Right cardiac atrium (tissue), 5 donors: ENCODE results near the gene CLDN24. TPM values are rescaled to one million over a fixed set of nuclear protein-coding genes. Genes with fewer than 3 reads are reported as not detected.

Experiments used
- ATAC-seq, 2 donors: fragments of 200-7000 bp; cut with Tn5 transposase; one replicate each; pipeline versions ENCODE4 v1.8.0 to v1.9.1; 2020; ENCODE audit warnings: moderate library complexity in 2 of 2, mild to moderate bottlenecking in 1 of 2
- DNase-seq, 3 donors: peaks; one replicate each; pipeline ENCODE4 v3.0.0-alpha.2; 2020
- H3K27ac ChIP-seq: one replicate; pipeline ENCODE4 v1.5.1; 2013; ENCODE audit warnings: mild to moderate bottlenecking, low read length, control low read depth, moderate library complexity
- H3K27me3 ChIP-seq: one replicate; pipeline ENCODE4 v1.6.1; 2013; ENCODE audit not compliant: control insufficient read depth, insufficient read depth
- H3K4me1 ChIP-seq: one replicate; pipeline ENCODE4 v1.6.1; 2013; ENCODE audit warnings: low read length; ENCODE audit not compliant: control insufficient read depth, insufficient read depth
- H3K4me3 ChIP-seq: one replicate; pipeline ENCODE4 v1.5.1; 2013; ENCODE audit warnings: low read length, control low read depth
- H3K9me3 ChIP-seq: one replicate; pipeline ENCODE4 v1.6.1; 2013; ENCODE audit warnings: low read length; ENCODE audit not compliant: control insufficient read depth
- WGBS: extraction: QIAGEN DNeasy Blood & Tissue Kit; methylation state at CpG from one replicate; pipeline ENCODE4 v1.1.7; 2013; 5-methylcytosine and 5-hydroxymethylcytosine counted together
- intact Hi-C, 4 donors: fragments of 100-400 bp; cut with DNase I; formaldehyde crosslinking; loops; one replicate each; pipeline versions ENCODE4 v1.11.0 to v1.14.0; 2022 to 2023
- polyA plus RNA-seq: library from polyadenylated mRNA; stranded (reverse); fragments of 200-250 nt; gene quantifications from one replicate; pipeline ENCODE4 v1.2.3, GENCODE V29; 2013
- total RNA-seq, 4 donors: library from RNA; stranded (reverse); fragmentation: NEBNext Ultra II Directional; extraction: Animal tissue kit (Norgen Biotek cat#: 25700); gene quantifications; one replicate each; pipeline ENCODE4 v1.2.1, GENCODE V29; 2021
- donor health status: healthy with polysubstance abuse.
- donor health status: DM: no; HTN: yes; CAD: no.
- donor health status: DM: no; HTN: no; CAD: no.
- donor health status: DM: no; HTN: yes; CAD: no; lungs with severe emphysema.
- donor health status: DM: yes; HTN: yes; CAD: no.

The CLDN24 gene
- total and polyA plus RNA-seq, 5 donors: not detected

DNA sequence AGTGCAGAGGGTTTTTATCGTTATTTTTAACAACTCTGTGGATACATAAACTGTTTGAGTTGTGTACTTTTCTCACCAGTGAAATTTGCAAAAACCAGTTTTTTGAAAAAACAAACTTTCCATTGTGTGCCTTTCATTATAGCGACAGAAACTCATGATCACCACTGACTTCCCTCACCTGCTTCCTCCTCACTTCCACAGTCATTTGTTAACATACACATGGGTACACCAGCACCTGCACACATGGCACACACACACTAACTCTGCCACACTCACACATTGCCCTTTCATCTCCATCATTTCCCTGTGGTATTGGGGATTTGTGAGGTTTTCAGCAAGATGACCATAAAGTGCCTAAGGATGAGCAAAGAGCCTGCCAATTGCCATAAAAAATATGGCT, 22.8 kb downstream of the CLDN24 start:
- Histone ChIP-seq H3K27ac (no peak overlapping the region), H3K9me3 (no peaks in the 10 kb centered on the region), H3K4me3 (no peak overlapping the region), H3K4me1 (peaks cover 4% of the 10 kb centered on the region), H3K27me3 (no peaks in the 10 kb centered on the region)
- DNase-seq (no peak), ATAC-seq (no peak)
- intact Hi-C loops: no loop called here
- WGBS: 79% methylated on average over 2 of the region's 2 CpGs

DNA sequence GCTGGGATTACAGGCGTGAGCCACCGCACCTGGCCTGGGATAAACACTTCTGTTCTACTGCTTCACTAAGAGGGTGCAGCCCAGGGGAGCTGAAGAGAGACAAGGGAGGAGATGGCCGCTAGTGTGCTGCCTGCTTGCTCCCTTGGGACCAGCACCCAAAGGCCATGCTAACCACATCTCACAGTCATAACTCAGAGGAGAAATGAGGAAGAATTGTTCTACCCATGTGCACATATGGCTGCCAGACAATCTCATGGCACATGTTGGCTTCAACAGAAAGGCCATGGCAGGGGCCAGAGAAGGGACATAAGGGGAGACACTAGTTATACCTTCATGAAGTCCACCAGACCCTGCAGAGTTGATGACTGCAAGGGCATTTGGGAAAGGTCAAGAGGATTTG, 24.6 kb downstream of the CLDN24 start:
- no peak for ATAC-seq
- no peak for DNase-seq
- H3K4me3 ChIP-seq: no peak overlapping the region
- H3K9me3 ChIP-seq: no peaks in the 10 kb centered on the region
- 99% methylated on average over 3 of the region's 3 CpGs for WGBS
- no peak overlapping the region for H3K27ac ChIP-seq
- H3K4me1 ChIP-seq: peaks cover 4% of the 10 kb centered on the region
- H3K27me3 ChIP-seq: no peaks in the 10 kb centered on the region
- intact Hi-C loops: no loop called here

DNA sequence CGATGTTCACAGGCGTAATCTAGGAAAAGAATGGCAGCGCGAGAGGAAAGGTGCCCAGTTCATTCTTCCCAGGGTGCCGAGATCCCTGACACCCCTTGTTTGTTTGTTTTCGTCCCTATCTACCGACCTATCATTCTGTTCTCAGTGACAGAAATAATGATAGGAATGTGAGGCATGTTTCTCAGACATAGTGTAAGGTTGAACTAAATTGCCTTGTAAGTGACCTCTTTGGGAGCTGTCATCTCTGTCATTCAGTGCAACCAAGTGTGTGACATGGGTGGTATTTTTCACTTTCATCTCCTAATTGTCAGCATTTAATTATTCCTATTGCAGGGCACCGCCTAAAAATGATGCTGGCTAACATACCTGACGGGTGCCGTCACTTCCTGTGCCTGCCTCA, 26.5 kb downstream of the CLDN24 start:
- H3K4me1 ChIP-seq: peaks cover 4% of the 10 kb centered on the region
- WGBS: 78% methylated on average over 10 of the region's 10 CpGs
- DNase-seq (no peak), ATAC-seq (no peak)
- H3K27ac ChIP-seq: no peak overlapping the region
- H3K4me3 ChIP-seq: no peak overlapping the region
- no peaks in the 10 kb centered on the region for H3K27me3 ChIP-seq
- no peaks in the 10 kb centered on the region for H3K9me3 ChIP-seq
- intact Hi-C loops: no loop called here

DNA sequence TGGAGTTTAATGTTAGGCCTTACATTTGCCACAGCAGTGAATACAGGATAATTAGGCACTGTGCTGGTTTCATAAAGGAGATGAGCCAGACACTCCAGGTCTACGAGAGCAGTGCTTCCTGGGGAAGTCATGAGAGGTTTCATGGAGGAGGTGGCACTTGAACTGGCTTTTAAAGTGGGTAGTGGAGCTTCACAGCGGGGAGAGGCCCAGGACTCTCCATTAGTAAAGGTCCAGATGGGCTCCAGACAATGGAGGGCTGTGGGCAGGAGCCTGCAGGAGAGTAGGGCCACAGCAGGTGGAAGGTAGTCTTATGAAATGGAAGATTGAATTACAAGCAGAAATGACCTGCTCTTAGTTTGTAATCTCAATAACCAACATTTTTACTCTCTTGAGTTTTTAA, 31.2 kb downstream of the CLDN24 start:
- H3K9me3 ChIP-seq: no peaks in the 10 kb centered on the region
- no peak overlapping the region for H3K4me3 ChIP-seq
- 99% methylated on average over 2 of the region's 2 CpGs for WGBS
- ATAC-seq (no peak), DNase-seq (no peak)
- H3K27me3 ChIP-seq: no peaks in the 10 kb centered on the region
- H3K4me1 ChIP-seq: no peaks in the 10 kb centered on the region
- no peak overlapping the region for H3K27ac ChIP-seq
- intact Hi-C loops: no loop called here

DNA sequence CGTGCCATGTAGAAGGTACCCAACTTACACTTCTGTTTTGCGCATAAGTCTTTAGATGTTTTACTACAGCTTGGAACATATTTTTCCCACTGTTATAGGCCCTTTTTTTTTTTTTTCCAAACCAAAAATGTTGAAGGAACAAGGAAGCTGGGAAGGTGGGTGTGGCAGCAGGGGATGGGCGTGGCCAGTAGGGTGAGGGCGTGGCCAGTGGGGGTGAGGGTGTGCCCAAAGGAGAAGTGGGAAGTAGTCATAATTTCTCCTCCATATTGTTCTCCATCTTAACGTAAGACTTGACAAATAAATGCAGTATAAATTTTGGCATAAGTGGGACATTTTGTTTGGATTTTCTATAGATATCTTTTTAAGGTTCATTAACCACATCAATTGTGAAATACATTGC, 32.5 kb downstream of the CLDN24 start:
- no peak for DNase-seq
- no peak for ATAC-seq
- Histone ChIP-seq H3K4me3 (no peak overlapping the region), H3K27me3 (no peaks in the 10 kb centered on the region), H3K9me3 (no peaks in the 10 kb centered on the region), H3K27ac (no peak overlapping the region), H3K4me1 (no peaks in the 10 kb centered on the region)
- intact Hi-C loops: no loop called here
- 95% methylated on average over 5 of the region's 5 CpGs for WGBS

DNA sequence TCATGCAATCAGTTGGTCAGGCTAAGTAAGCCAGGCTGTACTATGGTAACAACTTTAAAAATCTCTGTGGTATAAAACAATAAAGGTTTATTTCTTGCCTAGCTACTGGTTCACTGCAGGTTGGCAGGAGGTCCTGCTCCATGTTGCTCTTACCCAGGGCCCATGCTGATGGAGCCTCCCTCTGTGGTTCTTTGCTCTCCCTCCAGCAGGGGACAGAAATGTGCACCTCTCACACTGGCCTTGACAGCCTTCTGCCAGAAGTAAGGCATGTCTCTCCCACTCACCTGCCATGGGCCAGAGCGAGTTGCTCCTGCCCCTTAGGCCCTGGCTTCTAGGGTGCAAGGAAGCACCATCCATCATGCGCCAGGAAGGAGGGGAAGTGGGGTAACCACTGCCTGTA, 33.3 kb downstream of the CLDN24 start:
- H3K27ac ChIP-seq: no peak overlapping the region
- WGBS: 96% methylated on average over 2 of the region's 2 CpGs
- ATAC-seq (no peak), DNase-seq (no peak)
- no peaks in the 10 kb centered on the region for H3K9me3 ChIP-seq
- intact Hi-C loops: no loop called here
- H3K4me1 ChIP-seq: no peaks in the 10 kb centered on the region
- no peak overlapping the region for H3K4me3 ChIP-seq
- no peaks in the 10 kb centered on the region for H3K27me3 ChIP-seq

DNA sequence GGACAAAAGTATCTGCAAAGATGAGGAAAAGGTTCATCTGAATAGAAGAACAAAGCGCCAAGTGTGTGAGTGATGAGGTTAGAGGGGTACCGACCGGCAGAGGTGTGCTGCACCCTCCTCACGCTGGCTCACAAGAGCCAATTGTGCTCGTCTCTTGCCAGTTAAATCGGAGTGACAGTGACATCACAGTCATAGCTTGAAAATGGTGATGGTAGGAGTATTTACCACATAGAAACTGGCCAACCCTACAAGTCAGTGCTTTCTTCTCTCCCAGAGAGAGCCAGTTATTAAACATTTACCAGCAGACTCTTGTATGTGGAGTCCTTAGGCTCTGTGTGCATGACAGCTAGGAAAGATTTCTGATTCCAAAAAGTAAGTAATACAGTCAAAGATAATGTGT, 34.5 kb downstream of the CLDN24 start:
- Histone ChIP-seq H3K4me3 (no peak overlapping the region), H3K27ac (no peak overlapping the region), H3K9me3 (no peaks in the 10 kb centered on the region), H3K27me3 (no peaks in the 10 kb centered on the region), H3K4me1 (no peaks in the 10 kb centered on the region)
- WGBS: 95% methylated on average over 6 of the region's 6 CpGs
- ATAC-seq: no peak
- no peak for DNase-seq
- intact Hi-C loops: no loop called here

DNA sequence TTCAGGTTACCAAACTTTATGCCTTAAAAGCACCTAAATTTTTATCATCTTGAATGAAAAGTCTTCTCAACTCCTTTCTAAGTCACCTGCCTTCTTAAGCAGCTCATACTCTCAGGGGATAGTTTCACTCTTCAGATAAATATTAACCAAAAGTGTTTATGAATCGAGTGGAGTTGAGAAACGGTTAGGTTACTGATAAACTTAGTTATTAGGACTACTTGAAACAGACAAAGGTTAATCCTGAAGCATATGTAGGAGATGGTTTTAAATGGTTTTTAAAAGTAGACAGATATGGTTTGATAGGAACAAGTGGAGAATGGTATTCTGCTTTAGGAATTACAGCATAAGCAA, 34.9 kb downstream of the CLDN24 start:
- no peak for DNase-seq
- H3K27ac ChIP-seq: no peak overlapping the region
- WGBS: 91% methylated on average over 2 of the region's 2 CpGs
- no peaks in the 10 kb centered on the region for H3K27me3 ChIP-seq
- no peaks in the 10 kb centered on the region for H3K9me3 ChIP-seq
- H3K4me1 ChIP-seq: no peaks in the 10 kb centered on the region
- no peak overlapping the region for H3K4me3 ChIP-seq
- ATAC-seq: no peak
- intact Hi-C loops: no loop called here

DNA sequence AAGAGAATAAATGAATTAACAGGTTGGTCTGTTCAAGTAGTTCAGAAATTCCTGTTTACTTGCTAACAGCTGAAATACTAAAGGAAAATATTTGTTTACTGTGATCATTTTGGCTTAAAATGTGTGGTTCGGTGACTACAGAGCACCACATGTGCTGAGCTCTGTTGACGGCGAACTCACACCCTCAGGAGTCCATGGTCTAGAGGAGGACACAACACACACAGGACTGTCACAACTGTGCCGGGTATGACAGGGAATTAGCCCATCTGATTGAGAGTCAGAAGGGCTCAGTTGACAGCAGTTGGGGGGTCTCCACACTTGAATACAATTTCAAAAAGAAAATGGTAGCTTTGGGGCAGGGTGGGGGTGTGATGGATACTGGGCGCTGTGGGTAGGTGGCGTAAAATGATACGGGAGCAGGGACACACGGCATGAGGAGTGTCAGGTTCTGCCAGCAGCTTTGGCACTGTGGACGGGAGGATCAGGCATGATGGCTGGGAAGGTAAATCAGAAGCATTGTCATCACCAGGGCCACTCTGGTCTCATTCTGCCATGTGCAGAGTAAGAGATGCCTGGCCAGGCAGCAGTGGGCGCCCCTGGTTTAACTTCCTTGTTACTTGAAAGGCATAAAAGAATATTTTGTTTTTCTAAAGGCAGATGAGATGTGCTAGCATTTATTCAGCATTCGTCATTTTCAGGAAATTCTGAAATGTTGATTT, 35.5 kb downstream of the CLDN24 start:
- Histone ChIP-seq H3K27me3 (no peaks in the 10 kb centered on the region), H3K9me3 (no peaks in the 10 kb centered on the region), H3K27ac (no peak overlapping the region), H3K4me1 (no peaks in the 10 kb centered on the region), H3K4me3 (no peak overlapping the region)
- intact Hi-C loops: no loop called here
- 96% methylated on average over 11 of the region's 11 CpGs for WGBS
- DNase-seq: no peak
- ATAC-seq: no peak

DNA sequence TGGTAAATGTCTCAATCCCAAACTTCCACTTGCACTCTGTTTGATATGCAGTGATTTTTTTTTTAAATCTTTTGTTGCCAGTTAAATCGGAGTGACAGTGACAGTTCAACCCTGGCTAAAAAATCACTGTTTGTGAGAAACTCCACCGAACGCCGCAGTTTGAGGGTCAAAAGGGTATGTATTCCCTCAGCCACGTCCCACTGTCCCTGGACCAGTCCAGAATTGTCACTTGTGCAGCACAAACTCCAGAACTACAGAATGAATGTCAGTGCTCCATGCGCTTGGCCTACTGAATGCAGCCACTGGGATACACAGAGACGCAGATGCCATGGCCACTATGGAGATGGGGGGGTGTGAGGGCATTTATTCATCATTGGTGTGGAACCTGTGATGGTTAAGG, 36.3 kb downstream of the CLDN24 start:
- DNase-seq (no peak), ATAC-seq (no peak)
- 97% methylated on average over 7 of the region's 7 CpGs for WGBS
- intact Hi-C loops: no loop called here
- no peaks in the 10 kb centered on the region for H3K4me1 ChIP-seq
- H3K27me3 ChIP-seq: no peaks in the 10 kb centered on the region
- no peaks in the 10 kb centered on the region for H3K9me3 ChIP-seq
- H3K27ac ChIP-seq: no peak overlapping the region
- H3K4me3 ChIP-seq: no peak overlapping the region

DNA sequence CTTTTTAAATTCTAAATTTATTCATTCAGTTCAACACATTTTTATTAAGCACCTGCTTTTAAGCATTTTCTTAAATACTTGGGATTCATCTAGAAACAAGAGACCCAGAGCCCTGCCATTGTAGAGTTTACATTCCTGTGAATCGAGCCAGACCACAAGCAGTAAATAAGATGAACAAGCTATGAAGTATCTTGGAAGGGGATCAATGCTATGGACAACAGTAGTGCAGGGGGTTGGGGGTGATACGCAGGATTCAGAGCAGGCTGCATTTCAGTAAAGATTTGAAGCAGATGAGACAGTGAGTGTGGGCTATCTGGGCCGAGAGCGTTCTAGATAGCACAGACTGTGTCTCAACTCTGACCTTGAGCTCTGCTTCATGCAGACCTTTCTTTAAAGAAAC, 37.3 kb downstream of the CLDN24 start:
- H3K4me1 ChIP-seq: no peaks in the 10 kb centered on the region

DNA sequence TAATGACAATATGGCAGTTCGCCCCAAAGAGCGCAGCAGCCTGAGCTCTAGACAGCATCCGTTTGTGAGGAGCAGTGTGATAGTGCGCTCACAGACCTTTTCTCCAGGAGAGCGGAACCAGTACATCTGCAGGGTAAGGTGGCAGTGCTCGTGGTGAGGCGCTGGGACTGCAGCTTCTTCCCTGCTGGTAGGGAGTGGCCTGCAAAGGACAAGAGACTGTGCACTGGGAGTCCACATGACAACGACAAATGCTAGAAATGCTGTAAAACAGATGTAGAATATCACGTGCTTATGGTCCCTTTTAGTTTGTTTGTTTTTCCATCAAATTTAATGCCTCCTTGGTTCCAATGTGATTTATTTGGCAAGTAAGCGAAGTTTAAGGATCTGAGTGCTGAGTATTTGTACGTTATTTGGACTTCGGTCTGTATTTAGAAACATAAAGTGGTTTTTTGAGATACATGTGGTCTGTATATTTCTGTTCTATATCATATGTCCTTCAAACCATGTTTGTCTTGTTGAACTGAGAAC, 37.9 kb downstream of the CLDN24 start:
- intact Hi-C loops: no loop called here
- no peaks in the 10 kb centered on the region for H3K4me1 ChIP-seq
- H3K9me3 ChIP-seq: no peaks in the 10 kb centered on the region
- no peak for DNase-seq
- H3K27ac ChIP-seq: no peak overlapping the region
- WGBS: 91% methylated on average over 12 of the region's 12 CpGs
- no peaks in the 10 kb centered on the region for H3K27me3 ChIP-seq
- ATAC-seq: no peak
- H3K4me3 ChIP-seq: no peak overlapping the region

More for the DNA sequence above, 37.3 kb downstream of the CLDN24 start:
- Histone ChIP-seq H3K27me3 (no peaks in the 10 kb centered on the region), H3K4me3 (no peak overlapping the region), H3K9me3 (no peaks in the 10 kb centered on the region), H3K27ac (no peak overlapping the region)
- ATAC-seq (no peak), DNase-seq (no peak)
- intact Hi-C loops: no loop called here
- 89% methylated on average over 4 of the region's 4 CpGs for WGBS
